ENCODE data around the gene PRSS38. TPM values are rescaled to one million over a fixed set of nuclear protein-coding genes. Genes with fewer than 3 reads are reported as not detected.

Gene PRSS38
- polyA plus RNA-seq, 4 donors = not detected

DNA sequence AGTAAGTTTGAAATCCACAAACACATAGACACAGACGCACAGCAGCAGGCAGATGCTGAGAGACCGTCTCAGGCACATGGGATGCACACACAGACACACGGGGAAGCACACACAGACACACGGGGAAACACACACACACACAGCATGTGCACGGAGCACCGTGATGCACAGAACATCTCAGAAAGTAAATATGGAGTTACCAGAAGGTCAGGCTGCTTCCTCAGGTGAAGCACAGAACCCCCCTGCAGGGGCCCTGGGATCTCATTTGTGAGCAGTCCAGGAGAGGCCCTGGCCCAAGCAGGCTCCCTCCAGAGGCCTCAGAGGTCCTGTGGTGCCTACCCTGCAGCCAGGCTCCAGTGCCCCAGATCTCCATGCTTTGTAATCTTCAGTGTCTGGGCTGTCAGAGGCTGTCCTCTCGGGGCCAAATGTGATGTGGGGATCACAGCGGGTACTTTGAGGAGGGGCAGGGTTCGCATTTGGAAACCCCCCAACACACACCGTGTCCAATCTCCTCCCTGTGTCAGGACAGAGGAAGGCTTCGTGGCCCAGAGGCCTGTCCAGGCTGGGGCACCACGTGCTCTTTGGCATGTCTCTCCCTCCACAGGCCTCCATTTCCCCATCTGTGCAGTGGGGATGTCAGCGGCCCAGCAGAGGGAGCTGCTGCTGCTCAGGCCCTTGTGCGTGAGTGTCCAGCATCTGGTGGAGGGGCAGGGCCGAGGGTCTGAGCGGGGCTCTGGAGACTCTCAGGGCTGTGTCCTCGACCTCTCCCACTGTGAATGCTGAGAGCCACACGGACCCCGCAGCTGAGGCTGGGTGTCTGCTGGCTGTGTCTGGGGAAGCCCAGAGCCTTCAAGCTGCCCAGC lies 23.0 kb upstream of the PRSS38 start:
- no peak for DNase-seq (ENCODE audit: low read depth in 4 of 4, low spot score in 3 of 4)

GRCh38 chr1:227793079-227793947 lies 22.2 kb upstream of the PRSS38 start:
- DNase-seq (ENCODE audit: low read depth in 4 of 4, low spot score in 3 of 4) = no peak

DNA sequence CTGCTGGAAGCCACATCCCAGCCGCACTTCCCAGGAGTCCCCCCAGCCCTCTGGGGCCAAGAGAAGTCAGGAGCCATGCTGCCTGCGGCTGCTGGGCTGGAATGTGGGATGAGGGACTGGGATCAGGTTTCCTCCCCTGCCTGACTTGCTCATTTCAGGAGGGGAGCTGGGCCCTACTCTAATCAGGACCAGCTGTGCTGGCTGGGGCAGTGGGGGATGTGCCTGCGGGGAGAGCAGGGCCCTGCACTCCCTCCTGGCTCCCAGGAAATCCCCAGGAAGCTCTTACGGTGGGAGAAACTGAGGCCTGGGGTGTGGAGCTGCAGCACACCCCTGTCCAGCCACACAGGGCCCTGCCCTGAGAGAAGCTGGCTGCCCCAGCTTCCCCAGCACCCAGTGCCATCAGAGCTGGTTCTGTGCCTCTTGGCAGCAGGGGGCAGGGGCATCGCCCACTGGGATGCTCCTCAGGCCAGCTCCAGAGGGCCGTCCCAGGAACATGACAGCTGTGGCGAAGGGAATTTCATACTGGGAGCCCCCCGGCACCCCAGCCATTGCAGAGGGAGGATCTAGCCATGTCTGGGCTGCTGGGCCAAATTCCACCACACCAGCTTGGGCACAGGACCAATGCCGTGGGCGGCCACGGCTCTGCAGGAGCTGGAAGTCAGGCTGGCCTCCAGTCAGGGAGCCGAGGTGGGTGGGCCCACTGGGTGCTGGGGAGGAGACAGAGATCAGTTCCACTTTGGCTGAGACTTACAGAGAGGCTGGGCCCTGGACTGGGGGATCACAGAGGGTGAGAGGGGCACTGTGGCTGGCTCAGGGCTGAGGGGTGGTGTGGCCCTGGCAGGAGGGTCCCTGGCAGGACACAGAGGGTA lies 21.3 kb upstream of the PRSS38 start:
- no peak for DNase-seq (ENCODE audit: low read depth in 4 of 4, low spot score in 3 of 4)

DNA sequence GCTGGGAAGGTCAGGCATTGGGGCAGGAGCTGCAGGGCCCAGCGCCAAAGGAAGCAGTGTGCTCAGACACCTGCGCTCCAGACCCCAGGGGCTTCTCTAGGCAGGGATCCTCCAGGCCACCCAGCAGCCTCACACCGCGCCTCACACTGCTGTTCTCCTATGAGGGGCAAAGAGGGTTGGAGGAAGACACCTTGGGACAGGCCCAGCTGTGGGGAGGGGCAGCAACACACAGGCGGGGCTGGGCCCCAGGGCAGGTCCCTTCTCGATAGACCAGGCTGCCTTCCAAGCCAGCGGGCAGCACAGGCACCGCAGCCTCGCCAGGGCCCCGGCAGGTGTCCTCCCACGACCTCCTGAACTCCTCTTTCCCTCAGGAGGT lies 20.7 kb upstream of the PRSS38 start:
- no peak for DNase-seq (ENCODE audit: low read depth in 4 of 4, low spot score in 3 of 4)

GRCh38 chr1:227795732-227796131 lies 19.7 kb upstream of the PRSS38 start:
- DNase-seq (ENCODE audit: low read depth in 4 of 4, low spot score in 3 of 4) = no peak

DNA sequence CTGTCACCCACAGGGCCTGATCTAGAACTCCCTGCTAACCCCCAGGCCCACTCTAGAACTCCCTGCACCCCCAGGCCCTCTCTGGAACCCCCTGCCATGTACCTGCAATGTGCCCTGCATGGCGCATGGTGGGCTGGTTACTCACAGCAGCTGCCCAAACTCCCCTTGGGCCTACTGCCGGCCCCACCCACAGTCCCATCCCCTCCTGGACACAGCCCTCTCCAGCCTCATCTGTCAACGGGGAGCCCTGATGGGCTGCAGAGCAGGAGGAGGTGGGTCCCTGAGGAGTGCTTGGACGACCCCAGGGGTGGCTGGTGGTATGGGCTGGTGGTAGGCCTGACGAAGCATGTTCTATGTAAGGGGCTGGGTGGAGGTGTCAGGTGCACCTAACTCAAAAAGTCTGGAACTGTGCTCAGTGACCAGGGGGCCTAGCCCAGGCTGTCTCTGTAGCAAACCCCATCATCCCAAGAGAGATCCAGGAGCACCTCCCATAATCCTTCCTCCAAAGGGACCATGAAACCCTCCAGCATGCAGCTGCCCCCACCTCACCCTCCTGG lies 19.0 kb upstream of the PRSS38 start:
- DNase-seq (ENCODE audit: low read depth in 4 of 4, low spot score in 3 of 4) = no peak

GRCh38 chr1:227797144-227797543 lies 18.3 kb upstream of the PRSS38 start:
- no peak for DNase-seq (ENCODE audit: low read depth in 4 of 4, low spot score in 3 of 4)

GRCh38 chr1:227797625-227798024 lies 17.9 kb upstream of the PRSS38 start:
- no peak for DNase-seq (ENCODE audit: low read depth in 4 of 4, low spot score in 3 of 4)

- no peak for DNase-seq (ENCODE audit: low read depth in 4 of 4, low spot score in 3 of 4)
These were observed 17.2 kb upstream of the PRSS38 start for GRCh38 chr1:227798078-227798802.

DNA sequence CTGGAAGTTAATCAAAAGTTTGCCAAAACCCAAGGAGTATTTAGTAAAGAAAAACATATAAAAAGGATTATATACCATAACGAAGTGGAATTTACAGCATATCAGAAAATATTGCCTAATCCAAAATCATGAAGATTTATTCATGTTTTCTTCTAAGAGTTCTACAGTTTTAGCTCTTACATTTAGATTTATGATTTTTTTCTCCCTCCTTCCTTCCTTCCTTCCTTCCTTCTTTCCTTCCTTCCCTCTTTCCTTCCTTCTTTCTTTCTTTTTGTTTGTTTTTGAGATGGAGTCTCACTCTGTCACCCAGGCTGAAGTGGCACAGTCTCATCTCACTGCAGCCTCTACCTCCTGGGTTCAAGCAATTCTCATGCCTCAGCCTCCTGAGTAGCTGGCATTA lies 15.7 kb upstream of the PRSS38 start:
- DNase-seq (ENCODE audit: low read depth in 4 of 4, low spot score in 3 of 4) = no peak

- DNase-seq (ENCODE audit: low read depth in 4 of 4, low spot score in 3 of 4) = no peak
These were observed 11.5 kb upstream of the PRSS38 start for GRCh38 chr1:227803933-227804332.

- DNase-seq (ENCODE audit: low read depth in 4 of 4, low spot score in 3 of 4) = no peak
These were observed 9.8 kb upstream of the PRSS38 start for GRCh38 chr1:227805606-227806197.

DNA sequence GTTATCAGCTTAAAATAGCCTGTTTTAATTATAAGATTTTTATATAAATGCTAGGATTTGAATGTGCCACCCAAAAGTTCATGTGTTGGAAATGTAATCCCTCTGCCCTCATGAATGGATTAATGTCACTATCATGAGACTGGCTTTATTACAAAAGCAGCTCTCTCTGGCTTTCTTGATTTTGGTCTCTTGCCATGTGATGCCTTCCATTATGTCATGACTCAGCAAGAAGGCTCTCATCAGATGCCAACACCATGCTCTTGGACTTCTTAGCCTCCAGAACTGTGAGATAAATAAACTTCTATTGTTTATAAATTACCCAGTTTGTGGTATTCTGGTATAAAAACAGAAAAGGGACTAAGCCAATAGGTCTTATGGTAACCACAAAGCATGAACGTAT lies 6.9 kb upstream of the PRSS38 start:
- DNase-seq (ENCODE audit: low read depth in 4 of 4, low spot score in 3 of 4) = no peak

DNA sequence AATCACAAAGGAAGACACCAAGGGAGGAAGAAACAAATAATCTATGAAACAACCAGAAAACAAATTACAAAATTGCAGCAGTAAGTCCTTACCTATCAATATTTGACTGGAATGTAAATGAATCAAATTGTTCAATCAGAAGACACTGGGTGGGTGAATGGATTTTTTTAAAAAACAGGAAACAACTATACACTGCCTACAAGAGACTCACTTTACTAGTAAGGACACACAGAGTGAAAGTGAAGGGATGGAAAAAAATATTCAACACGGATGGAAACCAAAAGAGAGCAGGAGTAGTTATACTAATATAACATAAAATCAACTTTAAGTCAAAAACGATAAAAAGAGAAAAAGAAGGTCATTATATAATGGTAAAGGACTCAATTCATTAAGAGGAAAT lies 6.4 kb upstream of the PRSS38 start:
- DNase-seq (ENCODE audit: low read depth in 4 of 4, low spot score in 3 of 4) = no peak

GRCh38 chr1:227813962-227814361 lies 1.5 kb upstream of the PRSS38 start:
- no peak for DNase-seq (ENCODE audit: low read depth in 4 of 4, low spot score in 3 of 4)

DNA sequence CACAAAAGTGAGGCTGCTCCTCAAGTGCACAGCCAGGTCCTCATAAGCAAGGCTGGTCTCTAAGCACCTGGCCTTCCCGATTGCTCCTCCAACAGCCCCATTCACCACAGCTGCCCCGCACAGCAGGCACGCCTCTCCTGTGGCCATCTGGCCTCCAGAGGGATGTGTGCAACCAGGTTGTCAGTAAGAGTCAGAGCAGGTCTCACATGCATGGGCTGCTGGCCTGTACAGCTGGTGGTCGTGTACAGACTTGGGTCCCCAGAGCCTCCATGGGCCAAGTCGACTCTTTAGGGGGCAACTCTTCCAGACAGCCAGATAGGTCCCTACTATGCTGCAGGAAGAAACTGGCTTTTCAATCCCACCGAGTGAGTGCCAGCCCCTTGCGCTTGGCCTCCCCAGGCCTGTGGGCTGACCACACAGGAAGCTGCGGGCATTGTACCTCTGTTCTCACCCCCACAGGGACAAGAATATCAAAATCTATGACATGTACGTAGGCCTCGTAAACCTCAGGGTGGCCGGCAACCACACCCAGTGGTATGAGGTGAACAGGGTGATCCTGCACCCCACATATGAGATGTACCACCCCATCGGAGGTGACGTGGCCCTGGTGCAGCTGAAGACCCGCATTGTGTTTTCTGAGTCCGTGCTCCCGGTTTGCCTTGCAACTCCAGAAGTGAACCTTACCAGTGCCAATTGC lies 1.4 kb downstream of the PRSS38 start:
- no peak for DNase-seq (ENCODE audit: low read depth in 4 of 4, low spot score in 3 of 4)

GRCh38 chr1:227823537-227823936 lies 8.1 kb downstream of the PRSS38 start:
- DNase-seq (ENCODE audit: low read depth in 4 of 4, low spot score in 3 of 4) = no peak

DNA sequence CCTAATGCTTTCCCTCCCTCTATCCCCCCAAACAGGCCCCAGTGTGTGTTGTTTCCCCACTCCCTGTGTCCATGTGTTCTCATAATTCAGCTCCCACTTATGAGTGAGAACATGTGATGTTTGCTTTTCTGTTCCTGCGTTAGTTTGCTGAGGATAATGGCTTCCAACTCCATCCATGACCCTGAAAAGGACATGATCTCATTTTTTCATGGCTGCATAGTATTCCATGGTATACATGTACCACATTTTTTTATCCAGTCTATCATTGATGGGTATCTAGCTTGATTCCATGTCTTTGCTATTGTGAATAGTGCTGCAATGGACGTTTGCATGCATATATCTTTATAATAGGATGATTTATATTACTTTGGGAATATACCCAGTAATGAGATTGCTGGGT lies 8.7 kb downstream of the PRSS38 start:
- DNase-seq (ENCODE audit: low read depth in 4 of 4, low spot score in 3 of 4) = no peak

DNA sequence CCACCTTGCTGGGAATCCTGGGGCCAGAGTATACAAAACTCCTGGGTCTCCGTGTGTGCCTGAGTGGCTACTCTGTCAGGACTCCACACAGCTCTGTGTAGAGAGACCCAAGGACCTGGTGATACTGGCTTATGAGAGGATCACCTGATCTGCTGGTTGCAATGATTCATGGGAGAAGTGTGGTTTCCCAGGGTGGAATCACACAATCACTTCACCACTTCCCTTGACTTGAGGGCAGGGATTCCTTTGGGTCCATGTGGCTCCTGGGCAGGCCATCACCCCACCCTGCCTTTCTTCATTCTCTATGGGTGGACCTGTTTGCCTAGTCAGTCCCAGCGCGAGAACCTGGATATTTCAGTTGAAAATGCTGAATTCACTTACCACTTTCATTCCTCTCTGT lies 13.3 kb downstream of the PRSS38 start:
- no peak for DNase-seq (ENCODE audit: low read depth in 4 of 4, low spot score in 3 of 4)
